GM20000 (cell line): ENCODE results near the gene PLEKHA8.
"Not testable (repeated sequence)": the region's sequence is repeated elsewhere in the genome, so short reads cannot be mapped to it uniquely, and the experiment has no call there.

Experiments used
- DNase-seq: peaks from one replicate; pipeline ENCODE4 v3.0.0; 2012; ENCODE audit warnings: low spot score
- CTCF ChIP-seq: IDR thresholded peaks from 2 replicates; pipeline ENCODE4 v1.5.1; 2012; ENCODE audit warnings: mild to moderate bottlenecking, control low read depth; ENCODE audit errors: extremely low read depth, missing control alignments

Gene PLEKHA8

GRCh38 chr7:30091987-30092386 lies 63.8 kb downstream of the PLEKHA8 start:
- TF ChIP-seq CTCF = no peak
- DNase-seq = no peak

- no peak for DNase-seq
- no peak for TF ChIP-seq CTCF
These were observed 65.3 kb downstream of the PLEKHA8 start for GRCh38 chr7:30093420-30093952.

GRCh38 chr7:30098599-30098998 lies 70.4 kb downstream of the PLEKHA8 start:
- not testable (repeated sequence) for DNase-seq

GRCh38 chr7:30102281-30102680 lies 74.1 kb downstream of the PLEKHA8 start:
- no peak for TF ChIP-seq CTCF
- no peak for DNase-seq

- no peak for DNase-seq
- no peak for TF ChIP-seq CTCF
These were observed 75.9 kb downstream of the PLEKHA8 start for GRCh38 chr7:30104157-30104556.

- no peak for TF ChIP-seq CTCF
- DNase-seq = no peak
These were observed 84.0 kb downstream of the PLEKHA8 start for GRCh38 chr7:30112103-30112713.

GRCh38 chr7:30113144-30113543 lies 84.9 kb downstream of the PLEKHA8 start:
- DNase-seq = no peak
- TF ChIP-seq CTCF = no peak
